Lung microvascular endothelial cell (primary cell): Measurements from ENCODE around the gene NDUFAF7. TPM values are rescaled to one million over a fixed set of nuclear protein-coding genes. Genes with fewer than 3 reads are reported as not detected.
"Not testable (repeated sequence)": the region's sequence is repeated elsewhere in the genome, so short reads cannot be mapped to it uniquely, and the experiment has no call there.

Experiments used
- DNase-seq, 2 donors: peaks; one replicate each; pipeline versions ENCODE4 v3.0.0 to v3.0.0-alpha.2; 2010; ENCODE audit warnings: low read depth in 2 of 2
- total RNA-seq: library from RNA; depleted of rRNA; stranded (reverse); fragments of >200 nt; gene quantifications from 2 replicates; pipeline ENCODE4 v1.2.1, GENCODE V29; 2014

NDUFAF7 gene
- total RNA-seq = 5.8 and 6.3 TPM in 2 replicates

- DNase-seq = peak; percentile 95
Observed at GRCh38 chr2:37231241-37232130, at the start of gene NDUFAF7, which contains the start of gene CEBPZ. Gene NDUFAF7, plus strand, starts transcription at chr2:37231658. Its CDS starts 48 bp downstream, at chr2:37231706. Gene CEBPZ, minus strand, starts transcription at chr2:37231596. Its CDS starts 29 bp downstream, at chr2:37231567.

GRCh38 chr2:37181726-37182684, 49.5 kb upstream of the NDUFAF7 start:
- peak in 1 of 2 donors; percentile 74 for DNase-seq

GRCh38 chr2:37188570-37188969, 42.9 kb upstream of the NDUFAF7 start, which contains the start of gene SULT6B1:
Gene SULT6B1, minus strand, starts transcription at chr2:37188670. Its CDS starts 30 bp downstream, at chr2:37188640.
- no peak for DNase-seq

- peak; percentile 7 to 81 for DNase-seq
Observed at GRCh38 chr2:37189452-37190153, 41.9 kb upstream of the NDUFAF7 start.

GRCh38 chr2:37190290-37190689, 41.2 kb upstream of the NDUFAF7 start:
- no peak for DNase-seq

- DNase-seq = no peak
Observed at GRCh38 chr2:37191253-37191652, 40.2 kb upstream of the NDUFAF7 start.

GRCh38 chr2:37191747-37192146, 39.7 kb upstream of the NDUFAF7 start:
- DNase-seq = no peak

GRCh38 chr2:37192551-37192950, 38.9 kb upstream of the NDUFAF7 start:
- no peak for DNase-seq

GRCh38 chr2:37195862-37196319, 35.6 kb upstream of the NDUFAF7 start:
- DNase-seq = not testable (repeated sequence)

- DNase-seq = peak; percentile 82 to 90
Observed at GRCh38 chr2:37196320-37197195, 34.9 kb upstream of the NDUFAF7 start, which contains the start of gene CEBPZOS. Gene CEBPZOS, plus strand, starts transcription at chr2:37196496. Its CDS starts 3,209 bp downstream, at chr2:37199705.

GRCh38 chr2:37198681-37199065, 32.8 kb upstream of the NDUFAF7 start:
- no peak for DNase-seq

GRCh38 chr2:37201208-37201607, 30.2 kb upstream of the NDUFAF7 start:
- no peak for DNase-seq

GRCh38 chr2:37201766-37202165, 29.7 kb upstream of the NDUFAF7 start:
- peak in 1 of 2 donors; percentile 10 for DNase-seq

GRCh38 chr2:37203708-37204107, 27.8 kb upstream of the NDUFAF7 start:
- no peak for DNase-seq

- not testable (repeated sequence) for DNase-seq
Observed at GRCh38 chr2:37205071-37205661, 26.3 kb upstream of the NDUFAF7 start.

GRCh38 chr2:37205689-37206341, 25.6 kb upstream of the NDUFAF7 start:
- DNase-seq = no peak

- DNase-seq = not testable (repeated sequence)
Observed at GRCh38 chr2:37206760-37207159, 24.7 kb upstream of the NDUFAF7 start.

- no peak for DNase-seq
Observed at GRCh38 chr2:37211212-37211611, 20.2 kb upstream of the NDUFAF7 start.

- DNase-seq = no peak
Observed at GRCh38 chr2:37211939-37212338, 19.5 kb upstream of the NDUFAF7 start.
